ENCODE data around the gene RASGRP2.

- TF ChIP-seq CTCF (IDR thresholded peaks at IDR 0.05; ENCODE audit: extremely low read depth in 1 of 2, insufficient read depth in 1 of 2, low read depth in 1 of 2, low read length in 2 of 2) (no peak), JUN (IDR thresholded peaks at IDR 0.05; ENCODE audit: borderline replicate concordance, insufficient read depth, insufficient read length, low read depth) (no peak)
These were observed 21.5 kb downstream of the RASGRP2 start for GRCh38 chr11:64722141-64723065.
